Stimulated activated CD8-positive, alpha-beta memory T cell treated with anti-CD3 and anti-CD28 coated beads, Interleukin-12 subunit alpha, Interleukin-12 subunit beta, amount 100 ng/mL, for 24 hours (primary cell): ENCODE results near the gene GDPGP1.
"Not testable (repeated sequence)": the region's sequence is repeated elsewhere in the genome, so short reads cannot be mapped to it uniquely, and the experiment has no call there.

Experiments
- DNase-seq: peaks from one replicate; pipeline ENCODE4 v3.0.0-alpha.2; 2020; ENCODE audit errors: extremely low read depth

Gene GDPGP1

DNA sequence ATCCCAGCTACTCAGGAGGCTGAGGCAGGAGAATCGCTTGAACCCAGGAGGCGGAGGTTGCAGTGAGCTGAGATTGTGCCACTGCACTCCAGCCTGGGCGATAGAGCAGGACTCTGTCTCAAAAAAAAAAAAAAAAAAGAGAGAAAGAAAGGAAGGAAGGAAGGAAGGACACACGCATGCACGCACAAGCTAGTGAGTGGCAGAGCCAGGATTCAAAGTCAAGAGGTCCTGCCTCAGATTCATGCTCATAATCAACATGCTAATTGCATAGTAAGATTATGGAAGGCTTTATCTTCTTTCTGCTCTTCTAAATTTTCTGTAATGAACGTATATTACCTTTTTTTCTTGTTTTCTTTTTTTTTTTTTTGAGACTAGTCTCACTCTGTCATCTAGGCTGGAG lies 26.7 kb downstream of the GDPGP1 start:
- DNase-seq = not testable (repeated sequence)

DNA sequence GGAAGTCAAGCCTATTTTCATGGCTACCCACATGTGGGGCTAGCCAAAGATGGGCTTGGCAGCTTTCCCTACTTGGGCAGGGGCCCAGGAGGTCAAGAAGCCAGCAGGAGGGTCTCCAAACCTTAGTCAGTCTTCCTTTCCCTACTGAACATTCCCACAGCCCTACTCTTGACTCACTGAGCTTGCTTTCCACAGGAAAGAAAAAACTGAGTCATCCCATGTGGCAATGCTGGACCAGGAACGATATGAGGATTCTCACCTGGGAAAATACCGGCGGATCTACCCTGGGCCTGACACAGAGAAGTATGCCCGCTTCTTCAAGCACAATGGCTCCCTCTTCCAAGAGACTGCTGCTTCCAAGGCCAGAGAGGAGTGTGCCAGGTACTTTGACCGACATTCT lies 27.8 kb downstream of the GDPGP1 start:
- no peak for DNase-seq

DNA sequence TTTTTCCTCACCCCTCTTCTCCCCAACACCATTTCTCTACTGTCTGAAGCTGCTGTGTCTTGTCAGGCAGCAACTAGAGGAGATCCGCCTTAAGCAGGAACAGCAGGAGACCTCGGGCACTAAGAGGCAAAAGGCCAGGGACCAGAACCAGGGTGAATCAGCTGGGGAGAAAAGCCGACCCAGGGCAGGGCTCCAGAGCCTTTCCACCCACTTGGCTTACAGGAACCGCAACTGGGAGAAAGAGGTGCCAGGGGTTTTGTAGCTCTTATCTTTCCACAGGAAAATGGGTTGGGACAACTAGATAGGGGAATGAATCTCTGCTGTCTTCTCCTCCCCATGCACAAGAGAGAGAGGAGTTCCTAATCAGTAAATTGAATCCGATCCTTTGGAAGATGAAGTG lies 28.4 kb downstream of the GDPGP1 start:
- DNase-seq = no peak

DNA sequence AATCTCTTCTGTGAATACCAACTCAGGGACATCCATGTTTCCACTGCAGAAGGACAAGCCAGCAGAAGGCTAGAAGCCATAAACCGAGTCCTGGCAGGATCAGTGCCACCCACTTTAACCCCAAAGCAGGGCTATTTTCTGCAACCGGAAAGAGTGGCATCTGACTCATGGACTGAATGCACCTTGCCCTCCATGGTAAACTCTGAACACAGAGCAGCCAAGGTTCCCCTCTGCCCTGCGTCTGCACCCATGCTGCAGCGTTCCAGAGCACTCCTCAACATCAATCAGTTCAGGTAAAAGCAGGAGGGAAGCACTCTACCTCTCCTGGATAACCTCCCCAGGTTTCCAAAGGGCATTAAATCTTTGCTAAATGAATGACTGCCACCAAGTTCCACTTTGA lies 30.7 kb downstream of the GDPGP1 start:
- no peak for DNase-seq

DNA sequence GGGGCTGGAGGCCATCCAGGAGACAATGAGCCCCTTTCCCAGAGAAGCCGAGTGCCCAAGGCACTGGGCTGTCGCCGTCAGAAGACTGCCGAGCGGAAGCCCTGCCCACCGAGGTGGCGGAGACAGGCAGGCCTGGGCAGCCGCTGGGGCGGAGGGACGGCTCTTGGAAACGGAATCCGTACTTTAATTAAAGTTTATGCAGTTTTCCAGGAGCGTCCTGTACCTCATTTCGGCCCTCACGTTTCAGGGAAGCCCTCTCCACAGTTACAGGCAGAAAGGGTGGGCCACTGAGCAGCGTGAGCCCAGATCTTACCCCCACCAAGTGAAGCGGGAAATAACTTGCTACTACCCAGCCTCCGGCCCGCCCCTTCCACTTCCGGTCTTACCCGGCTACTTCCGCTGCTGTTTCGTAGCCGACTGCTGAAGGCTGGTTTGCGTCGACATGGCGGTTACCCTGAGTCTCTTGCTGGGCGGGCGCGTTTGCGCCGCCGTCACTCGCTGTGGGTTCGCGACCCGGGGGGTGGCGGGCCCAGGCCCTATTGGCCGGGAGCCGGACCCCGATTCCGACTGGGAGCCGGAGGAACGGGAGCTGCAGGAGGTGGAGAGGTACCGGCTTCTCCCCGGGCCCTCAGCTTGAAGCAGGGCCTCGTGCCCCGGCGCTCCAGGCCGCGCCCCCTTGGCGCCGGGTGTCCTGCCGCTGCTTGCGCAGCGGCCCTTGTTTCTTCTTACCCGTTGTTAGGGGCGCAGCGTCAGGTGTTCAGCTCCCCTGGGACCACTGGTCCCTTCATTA lies 31.5 kb downstream of the GDPGP1 start, which contains the start of gene NGRN:
Gene NGRN (plus strand): TSS at position 402 of the 790 bp plus-strand sequence. CDS start 41 bp downstream, at position 443.
- peak; percentile 86 for DNase-seq

DNA sequence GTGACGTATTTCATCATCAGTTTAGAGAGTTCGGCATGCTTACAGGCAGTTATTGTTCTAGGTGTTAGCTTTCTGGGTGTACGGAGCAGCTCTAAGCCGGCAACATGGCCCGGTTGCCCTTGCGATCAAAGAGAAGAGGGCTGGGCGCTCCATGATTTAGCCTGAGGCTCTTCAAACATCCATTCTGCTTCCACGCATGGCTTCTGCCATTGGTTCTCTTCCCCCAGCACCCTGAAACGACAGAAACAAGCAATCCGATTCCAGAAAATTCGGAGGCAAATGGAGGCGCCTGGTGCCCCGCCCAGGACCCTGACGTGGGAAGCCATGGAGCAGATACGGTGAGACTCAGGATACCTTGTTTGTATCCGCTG lies 32.0 kb downstream of the GDPGP1 start:
- no peak for DNase-seq

GRCh38 chr15:90266485-90266884 lies 32.5 kb downstream of the GDPGP1 start:
- no peak for DNase-seq

GRCh38 chr15:90268415-90268814 lies 34.4 kb downstream of the GDPGP1 start:
- no peak for DNase-seq

DNA sequence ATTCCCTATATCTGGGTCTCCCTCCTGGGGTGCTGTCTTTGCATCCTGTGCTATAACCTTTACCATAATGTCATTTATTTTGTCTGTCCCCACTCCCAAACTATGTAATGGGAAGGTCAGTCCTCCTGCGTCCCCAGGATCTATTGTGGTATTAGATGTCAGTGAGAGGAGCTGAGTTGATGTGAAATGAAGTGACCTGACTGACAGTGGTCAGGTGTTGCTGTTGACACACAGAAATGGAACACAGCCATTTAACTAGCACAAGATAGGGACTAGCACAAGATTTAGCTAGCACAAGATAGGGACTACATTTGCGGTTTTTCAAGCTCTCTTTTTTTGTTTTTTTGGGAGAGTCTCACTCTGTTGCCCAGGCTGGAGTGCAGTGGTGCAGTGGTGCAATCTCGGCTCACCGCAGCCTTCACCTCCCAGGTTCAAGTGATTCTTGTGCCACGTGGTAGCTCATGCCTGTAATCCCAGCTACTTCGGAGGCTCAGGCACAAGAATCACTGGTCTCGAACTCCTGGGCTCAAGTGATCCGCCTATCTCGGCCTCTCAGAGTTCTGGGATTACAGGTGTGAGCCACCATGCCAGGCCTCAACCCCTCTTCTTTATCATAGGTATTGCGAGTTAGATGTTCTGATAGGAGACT lies 36.6 kb downstream of the GDPGP1 start:
- DNase-seq = no peak

DNA sequence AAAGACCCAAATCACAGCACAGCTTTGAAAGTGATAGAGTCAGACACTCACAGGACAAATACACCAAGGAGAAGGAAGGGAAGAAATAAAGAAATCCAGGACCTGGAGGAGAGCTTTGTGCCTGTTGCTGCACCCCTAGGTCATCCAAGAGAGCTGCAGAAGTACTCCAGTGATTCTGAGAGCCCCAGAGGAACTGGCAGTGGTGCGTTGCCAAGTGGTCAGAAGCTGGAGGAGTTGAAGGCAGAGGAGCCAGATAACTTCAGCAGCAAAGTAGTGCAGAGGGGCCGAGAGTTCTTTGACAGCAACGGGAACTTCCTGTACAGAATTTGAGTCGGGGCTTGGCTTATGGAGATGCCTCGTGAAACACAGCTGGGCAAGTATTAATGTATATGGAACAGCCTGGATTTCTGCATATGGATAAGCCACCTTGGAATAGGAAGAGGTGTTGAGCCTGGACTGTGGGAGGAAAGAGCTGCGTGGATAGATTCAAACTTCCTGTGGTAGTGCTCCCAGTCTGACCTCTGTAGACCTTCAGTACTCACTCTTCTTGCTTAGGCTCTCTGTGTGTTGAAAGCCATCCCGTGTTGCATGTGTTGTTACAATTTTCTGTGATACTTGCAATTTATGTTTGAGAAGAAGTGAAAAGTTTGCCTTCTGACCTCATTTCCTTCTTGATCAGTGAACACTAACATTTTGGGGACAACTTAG lies 37.6 kb downstream of the GDPGP1 start:
- no peak for DNase-seq

DNA sequence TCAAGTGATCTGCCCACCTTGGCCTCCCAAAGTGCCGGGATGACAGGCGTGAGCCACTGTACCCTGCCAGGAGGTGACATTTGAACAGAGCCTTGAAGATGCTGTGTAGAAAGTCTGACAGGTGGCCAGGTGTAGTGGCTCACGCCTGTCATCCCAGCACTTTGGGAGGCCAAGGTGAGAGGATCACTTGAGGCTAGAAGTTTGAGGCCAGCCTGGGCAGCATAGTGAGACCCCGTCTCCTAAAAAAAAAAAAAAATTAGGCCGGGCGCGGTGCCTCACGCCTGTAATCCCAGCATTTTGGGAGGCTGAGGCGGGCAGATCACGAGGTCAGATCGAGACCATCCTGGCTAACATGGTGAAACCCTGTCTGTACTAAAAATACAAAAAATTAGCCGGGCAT lies 44.5 kb downstream of the GDPGP1 start:
- not testable (repeated sequence) for DNase-seq

DNA sequence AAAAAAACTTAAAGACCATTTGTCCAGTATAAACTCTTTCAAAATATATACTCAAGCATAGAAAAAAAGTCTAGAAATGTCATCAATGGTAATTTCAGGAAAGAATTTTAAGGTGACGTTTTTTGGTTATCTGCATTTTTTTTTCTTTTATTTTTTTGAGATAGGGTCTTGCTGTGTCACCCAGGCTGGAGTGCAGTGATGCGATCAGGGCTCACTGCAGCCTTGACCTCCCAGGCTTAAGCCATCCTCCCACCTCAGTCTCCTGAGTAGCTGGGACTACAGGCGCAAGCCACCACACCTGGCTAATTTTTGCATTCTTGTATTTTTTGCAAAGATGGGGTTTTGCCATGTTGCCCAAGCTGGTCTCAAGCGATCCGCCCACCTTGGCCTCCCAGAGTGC lies 46.7 kb downstream of the GDPGP1 start:
- not testable (repeated sequence) for DNase-seq

- DNase-seq = not testable (repeated sequence)
Measured at GRCh38 chr15:90281637-90282036, 47.6 kb downstream of the GDPGP1 start.

- DNase-seq = no peak
Measured at GRCh38 chr15:90286678-90287077, 52.7 kb downstream of the GDPGP1 start.

GRCh38 chr15:90287101-90287500 lies 53.1 kb downstream of the GDPGP1 start:
- no peak for DNase-seq

- no peak for DNase-seq
Measured at GRCh38 chr15:90287946-90288345, 53.9 kb downstream of the GDPGP1 start.

GRCh38 chr15:90291679-90292356 lies 57.8 kb downstream of the GDPGP1 start:
- no peak for DNase-seq

- DNase-seq = peak; percentile 27
Measured at GRCh38 chr15:90293040-90293810, 59.2 kb downstream of the GDPGP1 start.

GRCh38 chr15:90294159-90294558 lies 60.1 kb downstream of the GDPGP1 start:
- no peak for DNase-seq

DNA sequence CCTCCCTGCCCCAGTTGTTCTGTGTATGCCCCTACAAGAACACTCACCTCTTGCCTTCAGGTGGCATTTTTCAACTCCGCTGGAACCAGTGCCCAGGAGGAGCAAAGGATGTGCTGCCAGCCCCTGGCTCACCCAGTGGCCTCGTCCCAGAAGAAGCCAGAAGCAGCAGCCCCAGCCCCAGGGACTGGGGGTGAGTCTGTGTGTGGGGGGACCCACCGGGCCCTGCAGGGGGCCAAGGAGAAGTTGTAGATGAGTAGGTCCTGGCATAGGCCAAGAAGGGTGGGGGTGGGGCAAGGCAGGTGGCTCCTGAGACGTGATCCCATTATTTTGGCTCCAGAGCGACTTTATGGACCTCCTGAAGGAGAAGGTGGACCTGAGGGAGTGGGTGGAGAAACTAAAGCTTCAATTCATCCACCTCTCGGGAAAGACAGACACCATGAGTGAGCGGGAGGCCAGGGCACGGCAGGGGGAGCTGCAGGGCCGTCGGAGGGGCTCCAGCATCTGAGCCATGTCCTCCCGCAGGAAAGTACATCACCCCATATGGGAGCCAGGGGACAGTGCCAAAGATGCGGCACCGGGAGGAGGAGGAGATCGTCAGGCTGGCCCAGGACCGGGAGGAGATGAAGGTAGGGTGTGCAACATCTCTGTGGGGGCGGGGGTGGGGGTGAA lies 60.7 kb downstream of the GDPGP1 start:
- no peak for DNase-seq

- DNase-seq = no peak
Measured at GRCh38 chr15:90295270-90295648, 61.2 kb downstream of the GDPGP1 start.
